HG02763 (cell line): ENCODE measurements around the gene ARMC5.
"Not testable (repeated sequence)": the region's sequence is repeated elsewhere in the genome, so short reads cannot be mapped to it uniquely, and the experiment has no call there.

Source experiments
- ATAC-seq: cut with Tn5 transposase; IDR thresholded peaks from one replicate; pipeline ENCODE4 v1.9.1; 2021; ENCODE audit warnings: mild to moderate bottlenecking, moderate library complexity; ENCODE audit not compliant: unreplicated experiment

The ARMC5 gene

GRCh38 chr16:31493506-31494125 is 34.3 kb downstream of the ARMC5 start:
- no peak for ATAC-seq

GRCh38 chr16:31496670-31497069 is 37.4 kb downstream of the ARMC5 start:
- ATAC-seq: no peak

GRCh38 chr16:31498493-31498892 is 39.2 kb downstream of the ARMC5 start:
- ATAC-seq: no peak

GRCh38 chr16:31499928-31500327 is 40.6 kb downstream of the ARMC5 start:
- no peak for ATAC-seq

- no peak for ATAC-seq
Measured at GRCh38 chr16:31501226-31501965, 42.1 kb downstream of the ARMC5 start.

- ATAC-seq: no peak
Measured at GRCh38 chr16:31501966-31502348, 42.7 kb downstream of the ARMC5 start.

GRCh38 chr16:31502981-31503380 is 43.7 kb downstream of the ARMC5 start:
- ATAC-seq: no peak

- ATAC-seq: not testable (repeated sequence)
Measured at GRCh38 chr16:31503555-31503954, 44.3 kb downstream of the ARMC5 start.

GRCh38 chr16:31504159-31504558 is 44.9 kb downstream of the ARMC5 start:
- no peak for ATAC-seq

- ATAC-seq: no peak
Measured at GRCh38 chr16:31505483-31505882, 46.2 kb downstream of the ARMC5 start.

GRCh38 chr16:31507617-31507928 is 48.3 kb downstream of the ARMC5 start:
- no peak for ATAC-seq

- peak; percentile 94 for ATAC-seq
Measured at GRCh38 chr16:31507929-31508705, 48.8 kb downstream of the ARMC5 start, which contains the start of gene RUSF1. TSS of gene RUSF1 (minus strand) at chr16:31508391. CDS start at chr16:31508373, 18 bp downstream.

GRCh38 chr16:31508706-31509195 is 49.5 kb downstream of the ARMC5 start:
- no peak for ATAC-seq

GRCh38 chr16:31513126-31513525 is 53.8 kb downstream of the ARMC5 start:
- ATAC-seq: no peak

- no peak for ATAC-seq
Measured at GRCh38 chr16:31513884-31514283, 54.6 kb downstream of the ARMC5 start.
